Left ventricle myocardium inferior (tissue), 1 donor: ENCODE measurements around the gene MACO1. TPM values are rescaled to one million over a fixed set of nuclear protein-coding genes. Genes with fewer than 3 reads are reported as not detected.
"Not testable (repeated sequence)": the region's sequence is repeated elsewhere in the genome, so short reads cannot be mapped to it uniquely, and the experiment has no call there.

Experiments
- DNase-seq: peaks from one replicate; pipeline ENCODE4 v3.0.0-alpha.2; 2020
- H3K27ac ChIP-seq: fragments of 200-600 bp; replicated peaks from 2 replicates; pipeline ENCODE4 v1.8.0; 2021
- H3K27me3 ChIP-seq: fragments of 200-600 bp; 2 replicates; pipeline ENCODE4 v1.8.0; 2021; ENCODE audit warnings: low read depth
- H3K36me3 ChIP-seq: fragments of 200-600 bp; 2 replicates; pipeline ENCODE4 v1.8.0; 2021
- H3K4me1 ChIP-seq: fragments of 200-600 bp; 2 replicates; pipeline ENCODE4 v1.8.0; 2021
- H3K4me3 ChIP-seq: fragments of 200-600 bp; 2 replicates; pipeline ENCODE4 v1.8.0; 2021; ENCODE audit warnings: mild to moderate bottlenecking, moderate library complexity
- H3K9me3 ChIP-seq: fragments of 200-600 bp; replicated peaks from 2 replicates; pipeline ENCODE4 v1.8.0; 2021
- CTCF ChIP-seq: fragments of 200-600 bp; IDR thresholded peaks from 2 replicates; pipeline ENCODE4 v1.8.0; 2021; ENCODE audit warnings: antibody characterized with exemption, mild to moderate bottlenecking, borderline replicate concordance
- intact Hi-C: fragments of 100-400 bp; cut with micrococcal nuclease; formaldehyde crosslinking; loops from one replicate; pipeline ENCODE4 v1.11.0; 2022
- total RNA-seq: library from RNA; stranded (reverse); fragmentation: NEBNext Ultra II Directional; extraction: Animal tissue kit (Norgen Biotek cat#: 25700); gene quantifications from one replicate; pipeline ENCODE4 v1.2.1, GENCODE V29; 2021
- donor health status: DM: no; HTN: yes; CAD: no; lungs with severe emphysema.

The MACO1 gene
- total RNA-seq, 1 donor from 2014 or later: 12.9 TPM

GRCh38 chr1:25450891-25451290 is 20.2 kb downstream of the MACO1 start:
- no peak overlapping the region for H3K27ac ChIP-seq
- H3K4me3 ChIP-seq: no peak overlapping the region
- intact Hi-C loops: no loop called here
- no peaks in the 10 kb centered on the region for H3K9me3 ChIP-seq
- H3K36me3 ChIP-seq: peaks cover 46% of the 10 kb centered on the region
- no peak for DNase-seq
- TF ChIP-seq CTCF: no peak
- H3K4me1 ChIP-seq: peaks cover 4% of the 10 kb centered on the region
- H3K27me3 ChIP-seq: no peaks in the 10 kb centered on the region

- Histone ChIP-seq H3K27me3 (no peaks in the 10 kb centered on the region), H3K36me3 (peaks cover 56% of the 10 kb centered on the region), H3K27ac (no peak overlapping the region), H3K4me3 (no peak overlapping the region), H3K9me3 (no peaks in the 10 kb centered on the region), H3K4me1 (no peaks in the 10 kb centered on the region)
- no peak for DNase-seq
- intact Hi-C loops: no loop called here
- TF ChIP-seq CTCF: no peak
Measured at GRCh38 chr1:25451908-25452307, 21.2 kb downstream of the MACO1 start.

GRCh38 chr1:25456502-25456901 is 25.8 kb downstream of the MACO1 start:
- intact Hi-C loops: no loop called here
- no peaks in the 10 kb centered on the region for H3K9me3 ChIP-seq
- H3K4me3 ChIP-seq: no peak overlapping the region
- TF ChIP-seq CTCF: no peak
- no peaks in the 10 kb centered on the region for H3K27me3 ChIP-seq
- H3K36me3 ChIP-seq: peaks cover 52% of the 10 kb centered on the region
- H3K4me1 ChIP-seq: peaks cover 27% of the 10 kb centered on the region
- H3K27ac ChIP-seq: no peak overlapping the region
- DNase-seq: no peak

- no peak overlapping the region for H3K4me3 ChIP-seq
- no peak for DNase-seq
- H3K27me3 ChIP-seq: no peaks in the 10 kb centered on the region
- H3K36me3 ChIP-seq: peaks cover 52% of the 10 kb centered on the region
- peaks cover 49% of the 10 kb centered on the region for H3K4me1 ChIP-seq
- peak overlapping the region; percentile 73 for H3K27ac ChIP-seq
- no peaks in the 10 kb centered on the region for H3K9me3 ChIP-seq
- intact Hi-C loops: no loop called here
- TF ChIP-seq CTCF: no peak
Measured at GRCh38 chr1:25458541-25459298, 28.0 kb downstream of the MACO1 start.

GRCh38 chr1:25460020-25460419 is 29.3 kb downstream of the MACO1 start:
- intact Hi-C loops: no loop called here
- H3K36me3 ChIP-seq: peaks cover 45% of the 10 kb centered on the region
- H3K27ac ChIP-seq: peak overlapping the region; percentile 73
- TF ChIP-seq CTCF: no peak
- H3K4me3 ChIP-seq: no peak overlapping the region
- H3K4me1 ChIP-seq: peaks cover 55% of the 10 kb centered on the region
- no peak for DNase-seq
- H3K27me3 ChIP-seq: no peaks in the 10 kb centered on the region
- no peaks in the 10 kb centered on the region for H3K9me3 ChIP-seq

- H3K36me3 ChIP-seq: peaks cover 37% of the 10 kb centered on the region
- intact Hi-C loops, H3K9me3 ChIP-seq, H3K4me3 ChIP-seq, H3K27me3 ChIP-seq, DNase-seq: not testable (repeated sequence)
- H3K27ac ChIP-seq: peak overlapping the region; percentile 73
- H3K4me1 ChIP-seq: peaks cover 55% of the 10 kb centered on the region
Measured at GRCh38 chr1:25460816-25461215, 30.1 kb downstream of the MACO1 start.
